ENCODE measurements around the gene AQP10. TPM values are rescaled to one million over a fixed set of nuclear protein-coding genes. Genes with fewer than 3 reads are reported as not detected.
"Not testable (repeated sequence)": the region's sequence is repeated elsewhere in the genome, so short reads cannot be mapped to it uniquely, and the experiment has no call there.

The AQP10 gene
- total RNA-seq, 2 experiments from 2014 or later = not detected

- no TSS peak for BruUV-seq (replicated peaks)
- ChIA-PET POLR2A (no interaction called here), CTCF (ENCODE audit: unreplicated experiment) (no interaction called here)
- H2AFZ ChIP-seq (ENCODE audit: low read length) = no peak overlapping the region
- no peaks in the 10 kb centered on the region for H3K36me3 ChIP-seq (ENCODE audit: insufficient read depth, low read length)
- no peak overlapping the region for H3K4me3 ChIP-seq (ENCODE audit: low read depth, low read length, poor library complexity, severe bottlenecking)
- intact Hi-C loops (cut with micrococcal nuclease; ENCODE audit: unreplicated experiment) = no loop called here
- H4K20me1 ChIP-seq (ENCODE audit: insufficient read depth, low read length) = no peaks in the 10 kb centered on the region
- no peak for DNase-seq (ENCODE audit: low spot score)
- H3K9me2 ChIP-seq (ENCODE audit: insufficient read depth, low read length) = no peaks in the 10 kb centered on the region
- TF ChIP-seq EZH2phosphoT487 (IDR thresholded peaks at IDR 0.05; ENCODE audit: borderline replicate concordance, low read depth, low read length) = no peak
- TF ChIP-seq CTCF (conservative IDR thresholded peaks at IDR 0.05; ENCODE audit: low read length) = no peak
- H3K4me1 ChIP-seq (ENCODE audit: insufficient read depth, low read length, poor library complexity, severe bottlenecking) = no peaks in the 10 kb centered on the region
- no peak overlapping the region for H3K4me2 ChIP-seq (ENCODE audit: low read length)
- H3K9me3 ChIP-seq (ENCODE audit: low read length) = no peaks in the 10 kb centered on the region
- no peak overlapping the region for H3K27ac ChIP-seq (ENCODE audit: low read depth, low read length, poor library complexity, severe bottlenecking)
- no peaks in the 10 kb centered on the region for H3K79me2 ChIP-seq (ENCODE audit: insufficient read depth, low read depth, low read length)
Measured at GRCh38 chr1:154358519-154358918, 37.6 kb downstream of the AQP10 start.

- Histone ChIP-seq H4K20me1 (ENCODE audit: insufficient read depth, low read length) (no peaks in the 10 kb centered on the region), H3K27ac (ENCODE audit: low read depth, low read length, poor library complexity, severe bottlenecking) (no peak overlapping the region), H3K4me2 (ENCODE audit: low read length) (no peak overlapping the region), H3K9me3 (ENCODE audit: low read length) (no peaks in the 10 kb centered on the region), H3K9me2 (ENCODE audit: insufficient read depth, low read length) (no peaks in the 10 kb centered on the region), H3K4me1 (ENCODE audit: insufficient read depth, low read length, poor library complexity, severe bottlenecking) (no peaks in the 10 kb centered on the region), H3K79me2 (ENCODE audit: insufficient read depth, low read depth, low read length) (no peaks in the 10 kb centered on the region), H3K36me3 (ENCODE audit: insufficient read depth, low read length) (no peaks in the 10 kb centered on the region), H3K4me3 (ENCODE audit: low read depth, low read length, poor library complexity, severe bottlenecking) (no peak overlapping the region), H2AFZ (ENCODE audit: low read length) (no peak overlapping the region)
- CTCF ChIA-PET (ENCODE audit: unreplicated experiment) = no interaction called here
- no TSS peak for BruUV-seq (replicated peaks)
- TF ChIP-seq CTCF (conservative IDR thresholded peaks at IDR 0.05; ENCODE audit: low read length) (no peak), EZH2phosphoT487 (IDR thresholded peaks at IDR 0.05; ENCODE audit: borderline replicate concordance, low read depth, low read length) (no peak)
- intact Hi-C loops (cut with micrococcal nuclease; ENCODE audit: unreplicated experiment) = no loop called here
- DNase-seq (ENCODE audit: low spot score) = no peak
- POLR2A ChIA-PET = no interaction called here
Measured at GRCh38 chr1:154360288-154360687, 39.4 kb downstream of the AQP10 start.

GRCh38 chr1:154360881-154361280 lies 40.0 kb downstream of the AQP10 start:
- H2AFZ ChIP-seq (ENCODE audit: low read length); CTCF ChIA-PET (ENCODE audit: unreplicated experiment); intact Hi-C loops (cut with micrococcal nuclease; ENCODE audit: unreplicated experiment); BruUV-seq (replicated peaks); H3K9me3 ChIP-seq (ENCODE audit: low read length); H4K20me1 ChIP-seq (ENCODE audit: insufficient read depth, low read length); H3K4me1 ChIP-seq (ENCODE audit: insufficient read depth, low read length, poor library complexity, severe bottlenecking); H3K36me3 ChIP-seq (ENCODE audit: insufficient read depth, low read length); H3K27ac ChIP-seq (ENCODE audit: low read depth, low read length, poor library complexity, severe bottlenecking); DNase-seq (ENCODE audit: low spot score); H3K9me2 ChIP-seq (ENCODE audit: insufficient read depth, low read length); H3K79me2 ChIP-seq (ENCODE audit: insufficient read depth, low read depth, low read length); H3K4me3 ChIP-seq (ENCODE audit: low read depth, low read length, poor library complexity, severe bottlenecking); H3K4me2 ChIP-seq (ENCODE audit: low read length): not testable (repeated sequence)
- POLR2A ChIA-PET = interaction anchor here (0.6 kb wide), 1 partner anchor 25 kb away, joined by 3 read pairs; no protein-coding TSS in a partner anchor
